Sigmoid colon (tissue), 7 donors: Measurements from ENCODE around the gene CASP2. TPM values are rescaled to one million over a fixed set of nuclear protein-coding genes. Genes with fewer than 3 reads are reported as not detected.
A peak's percentile ranks its signal among the peaks of the same experiment; 100 is the strongest.

Source experiments
- DNase-seq: peaks from one replicate; pipeline ENCODE4 v3.0.0-alpha.2; 2019
- H3K27ac ChIP-seq, 4 donors: fragments of 200-600 bp; sonication (generic); one replicate each; pipeline ENCODE4 v1.5.1; 2016 to 2019; ENCODE audit warnings: mild to moderate bottlenecking in 1 of 4
- H3K27me3 ChIP-seq, 3 donors: fragments of 200-600 bp; sonication (generic); one replicate each; pipeline ENCODE4 v1.5.1; 2019; ENCODE audit warnings: mild to moderate bottlenecking in 1 of 3
- H3K36me3 ChIP-seq, 4 donors: fragments of 200-600 bp; sonication (generic); one replicate each; pipeline ENCODE4 v1.5.1; 2016 to 2019
- H3K4me1 ChIP-seq, 4 donors: fragments of 200-600 bp; sonication (generic); one replicate each; pipeline ENCODE4 v1.5.1; 2017 to 2019
- H3K4me3 ChIP-seq, 4 donors: fragments of 200-600 bp; sonication (generic); one replicate each; pipeline ENCODE4 v1.5.1; 2017 to 2019; ENCODE audit warnings: mild to moderate bottlenecking in 2 of 4, moderate library complexity in 1 of 4
- H3K9me3 ChIP-seq, 4 donors: fragments of 200-600 bp in 3 of 4; sonication (generic) in 3 of 4; one replicate each; pipeline versions ENCODE4 v1.5.1 to v1.6.1; 2013 to 2019
- EP300 ChIP-seq, 4 donors: sonication (generic); formaldehyde crosslinking; IDR thresholded peaks; one replicate each; pipeline ENCODE4 v1.6.1; 2017; ENCODE audit warnings: antibody characterized with exemption in 4 of 4
- POLR2A ChIP-seq, 2 donors: fragments of 450-650 bp; IDR thresholded peaks; one replicate each; pipeline ENCODE4 v1.6.1; 2016; ENCODE audit warnings: antibody characterized with exemption in 2 of 2, mild to moderate bottlenecking in 2 of 2, moderate library complexity in 2 of 2
- POLR2AphosphoS5 ChIP-seq, 4 donors: sonication (generic); formaldehyde crosslinking; IDR thresholded peaks; one replicate each; pipeline ENCODE4 v1.6.1; 2017; ENCODE audit warnings: antibody characterized with exemption in 4 of 4
- WGBS, 2 donors: extraction: QIAGEN DNeasy Blood & Tissue Kit; methylation state at CpG; one replicate each; pipeline ENCODE4 v1.1.7; 2013; 5-methylcytosine and 5-hydroxymethylcytosine counted together
- intact Hi-C: fragments of 100-400 bp; cut with DNase I; formaldehyde crosslinking; loops from one replicate; pipeline ENCODE4 v1.15.1; 2023
- polyA plus RNA-seq, 3 donors: library from polyadenylated mRNA; stranded (reverse); fragments of 200-250 nt; gene quantifications; one replicate each; pipeline ENCODE4 v1.2.3, GENCODE V29; 2013
- total RNA-seq, 4 donors: library from RNA; depleted of rRNA; stranded (reverse); fragments of >200 nt; gene quantifications; one replicate each; pipeline ENCODE4 v1.1.0, GENCODE V29; 2016
- TF ChIP-seq, protein P1 (sequence below), 4 experiments: fragments of 450-650 bp in 3 of 4; fragments of 200-600 bp in 1 of 4; IDR thresholded peaks; one replicate each; pipeline ENCODE4 v1.5.1; 2016 to 2019; ENCODE audit warnings: antibody characterized with exemption in 4 of 4, mild to moderate bottlenecking in 3 of 4, moderate library complexity in 2 of 4
- donor health status: healthy with polysubstance abuse.
- donor health status: Bipolar disorder and iron deficiency.
- donor health status: healthy.

Gene CASP2
- total and polyA plus RNA-seq, 7 donors, result 6.0 to 16.2 (median 7.2) TPM

DNA sequence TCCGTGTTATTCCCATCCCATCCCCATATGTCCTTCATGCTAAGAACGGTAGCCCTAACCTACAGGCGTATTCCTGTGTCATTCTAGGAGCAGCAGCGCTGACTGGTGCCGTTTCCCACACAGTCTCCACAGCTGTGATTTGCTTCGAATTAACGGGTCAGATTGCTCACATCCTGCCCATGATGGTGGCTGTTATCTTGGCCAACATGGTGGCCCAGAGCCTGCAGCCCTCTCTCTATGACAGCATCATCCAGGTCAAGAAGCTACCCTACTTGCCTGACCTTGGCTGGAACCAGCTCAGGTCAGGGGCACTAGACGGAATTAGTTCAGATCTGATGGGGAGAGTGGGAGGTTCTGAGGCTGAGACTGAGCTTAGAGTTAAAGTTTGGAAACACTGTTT lies 53.7 kb downstream of the CASP2 start:
- peaks cover 0 to 16% (median 0%) of the 10 kb centered on the region in 3 donors for H3K27me3 ChIP-seq
- no peaks in the 10 kb centered on the region for H3K36me3 ChIP-seq
- no peak for TF ChIP-seq POLR2A (IDR thresholded peaks at IDR 0.05)
- DNase-seq, result no peak
- H3K27ac ChIP-seq, result no peak overlapping the region
- intact Hi-C loops, result no loop called here
- no peak overlapping the region for H3K4me3 ChIP-seq
- WGBS, 2 donors, result 93 to 94% methylated on average over 8 of the region's 8 CpGs
- peaks cover 0 to 5% (median 5%) of the 10 kb centered on the region in 4 donors for H3K4me1 ChIP-seq
- no peaks in the 10 kb centered on the region for H3K9me3 ChIP-seq

DNA sequence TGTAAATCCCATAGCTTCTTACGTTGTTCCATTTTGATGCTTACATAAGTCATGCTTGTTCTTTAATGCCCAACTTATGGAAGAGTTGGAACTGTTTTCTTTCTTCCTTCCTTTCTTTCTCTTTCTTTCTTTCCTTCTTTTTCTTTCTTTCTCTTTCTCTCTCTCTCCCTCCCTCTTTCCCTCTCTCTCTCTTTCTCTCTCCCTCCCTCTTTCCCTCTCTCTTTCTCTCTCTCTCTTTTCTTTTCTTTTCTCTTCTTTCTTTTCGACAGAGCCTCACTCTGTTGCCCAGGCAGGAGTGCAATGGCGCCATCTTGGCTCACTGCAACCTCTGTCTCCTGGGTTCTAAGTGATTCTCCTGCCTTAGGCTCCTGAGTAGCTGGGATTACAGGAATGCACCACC lies 55.4 kb downstream of the CASP2 start:
- Histone ChIP-seq H3K36me3 (no peaks in the 10 kb centered on the region), H3K27me3 (peaks cover 0 to 16% (median 0%) of the 10 kb centered on the region in 3 donors), H3K4me3 (no peak overlapping the region), H3K9me3 (no peaks in the 10 kb centered on the region), H3K4me1 (peaks cover 0 to 5% (median 5%) of the 10 kb centered on the region in 4 donors), H3K27ac (no peak overlapping the region)
- TF ChIP-seq, protein P1, sequence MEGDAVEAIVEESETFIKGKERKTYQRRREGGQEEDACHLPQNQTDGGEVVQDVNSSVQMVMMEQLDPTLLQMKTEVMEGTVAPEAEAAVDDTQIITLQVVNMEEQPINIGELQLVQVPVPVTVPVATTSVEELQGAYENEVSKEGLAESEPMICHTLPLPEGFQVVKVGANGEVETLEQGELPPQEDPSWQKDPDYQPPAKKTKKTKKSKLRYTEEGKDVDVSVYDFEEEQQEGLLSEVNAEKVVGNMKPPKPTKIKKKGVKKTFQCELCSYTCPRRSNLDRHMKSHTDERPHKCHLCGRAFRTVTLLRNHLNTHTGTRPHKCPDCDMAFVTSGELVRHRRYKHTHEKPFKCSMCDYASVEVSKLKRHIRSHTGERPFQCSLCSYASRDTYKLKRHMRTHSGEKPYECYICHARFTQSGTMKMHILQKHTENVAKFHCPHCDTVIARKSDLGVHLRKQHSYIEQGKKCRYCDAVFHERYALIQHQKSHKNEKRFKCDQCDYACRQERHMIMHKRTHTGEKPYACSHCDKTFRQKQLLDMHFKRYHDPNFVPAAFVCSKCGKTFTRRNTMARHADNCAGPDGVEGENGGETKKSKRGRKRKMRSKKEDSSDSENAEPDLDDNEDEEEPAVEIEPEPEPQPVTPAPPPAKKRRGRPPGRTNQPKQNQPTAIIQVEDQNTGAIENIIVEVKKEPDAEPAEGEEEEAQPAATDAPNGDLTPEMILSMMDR (IDR thresholded peaks at IDR 0.05), result no peak
- TF ChIP-seq EP300 (IDR thresholded peaks at IDR 0.05) (no peak), POLR2A (IDR thresholded peaks at IDR 0.05) (no peak), POLR2AphosphoS5 (IDR thresholded peaks at IDR 0.05) (no peak)
- 78 to 95% methylated on average over 3 of the region's 3 CpGs for WGBS, 2 donors
- no peak for DNase-seq
- intact Hi-C loops, result no loop called here

- Histone ChIP-seq H3K4me3 (peak overlapping the region in 3 of 4 donors; percentile 7 to 16 (median 14)), H3K27me3 (peaks cover 0 to 12% (median 0%) of the 10 kb centered on the region in 3 donors), H3K27ac (no peak overlapping the region), H3K4me1 (peaks cover 0 to 5% (median 5%) of the 10 kb centered on the region in 4 donors), H3K36me3 (no peaks in the 10 kb centered on the region), H3K9me3 (no peaks in the 10 kb centered on the region)
- WGBS, 2 donors, result 2 to 8% methylated on average over 35 of the region's 35 CpGs
- intact Hi-C loops, result no loop called here
- TF ChIP-seq, protein P1 (IDR thresholded peaks at IDR 0.05), result peak in 2 of 4 experiments; percentile 30 to 37
- TF ChIP-seq POLR2AphosphoS5 (IDR thresholded peaks at IDR 0.05), result no peak
- no peak for DNase-seq
These were observed 57.3 kb downstream of the CASP2 start for GRCh38 chr7:143345428-143345900.

DNA sequence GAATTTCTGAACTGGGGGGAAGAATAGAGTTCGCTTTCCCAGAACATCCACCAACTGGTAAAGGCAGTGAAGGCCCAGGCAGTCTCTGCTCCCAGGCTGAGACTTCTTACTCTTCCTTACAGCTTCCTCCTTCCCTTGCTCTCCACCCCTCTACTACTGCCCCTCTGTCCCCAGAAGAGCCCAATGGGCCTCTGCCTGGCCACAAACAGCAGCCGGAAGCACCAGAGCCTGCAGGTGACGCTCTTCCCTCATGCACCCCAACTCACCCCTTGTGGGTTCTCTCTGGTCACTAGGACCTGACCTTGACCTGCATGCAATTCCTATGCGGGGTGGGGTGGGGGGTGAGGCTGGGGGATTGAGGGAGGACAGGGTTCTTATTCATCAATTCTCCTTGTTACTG lies 57.9 kb downstream of the CASP2 start:
- H3K27ac ChIP-seq, result no peak overlapping the region
- H3K9me3 ChIP-seq, result no peaks in the 10 kb centered on the region
- H3K4me3 ChIP-seq, result no peak overlapping the region
- 94 to 96% methylated on average over 4 of the region's 4 CpGs for WGBS, 2 donors
- peaks cover 0 to 12% (median 0%) of the 10 kb centered on the region in 3 donors for H3K27me3 ChIP-seq
- peaks cover 0 to 5% (median 5%) of the 10 kb centered on the region in 4 donors for H3K4me1 ChIP-seq
- no peaks in the 10 kb centered on the region for H3K36me3 ChIP-seq
- TF ChIP-seq, protein P1 (IDR thresholded peaks at IDR 0.05), result no peak
- TF ChIP-seq POLR2AphosphoS5 (IDR thresholded peaks at IDR 0.05), result no peak
- TF ChIP-seq EP300 (IDR thresholded peaks at IDR 0.05), result no peak
- TF ChIP-seq POLR2A (IDR thresholded peaks at IDR 0.05), result no peak
- DNase-seq, result no peak
- intact Hi-C loops, result no loop called here

DNA sequence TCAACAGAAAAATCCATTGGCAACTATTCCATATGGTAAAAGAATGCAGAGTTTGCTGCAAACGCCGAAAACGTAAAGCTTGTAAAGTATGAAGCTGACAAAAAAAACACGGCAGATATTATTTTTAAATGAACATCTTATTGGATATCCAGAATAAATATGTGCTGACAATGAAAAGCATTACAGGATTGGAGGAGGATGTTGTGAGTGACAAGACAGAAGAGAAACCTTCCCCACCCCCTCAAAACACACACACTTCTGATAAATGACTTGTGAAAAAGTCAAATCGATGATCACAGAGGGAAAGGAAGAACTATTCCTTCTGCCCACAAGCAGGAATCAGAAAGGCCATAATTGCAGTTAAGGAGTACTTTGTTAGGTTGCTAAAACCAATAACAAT lies 59.8 kb downstream of the CASP2 start:
- 61 to 74% methylated on average over 5 of the region's 5 CpGs for WGBS, 2 donors
- H3K4me3 ChIP-seq, result no peak overlapping the region
- H3K36me3 ChIP-seq, result no peaks in the 10 kb centered on the region

GRCh38 chr7:143351060-143351459 lies 62.9 kb downstream of the CASP2 start:
- Histone ChIP-seq H3K4me3 (no peak overlapping the region), H3K9me3 (no peaks in the 10 kb centered on the region), H3K27ac (no peak overlapping the region), H3K27me3 (no peaks in the 10 kb centered on the region), H3K4me1 (no peaks in the 10 kb centered on the region), H3K36me3 (no peaks in the 10 kb centered on the region)
- no peak for DNase-seq
- intact Hi-C loops, result no loop called here
- WGBS, 2 donors, result 75 to 89% methylated on average over 5 of the region's 5 CpGs
- TF ChIP-seq POLR2AphosphoS5 (IDR thresholded peaks at IDR 0.05), result no peak
- TF ChIP-seq, protein P1 (IDR thresholded peaks at IDR 0.05), result no peak
- no peak for TF ChIP-seq POLR2A (IDR thresholded peaks at IDR 0.05)
- TF ChIP-seq EP300 (IDR thresholded peaks at IDR 0.05), result no peak

More for the DNA sequence above, 59.8 kb downstream of the CASP2 start:
- Histone ChIP-seq H3K27ac (no peak overlapping the region), H3K4me1 (peaks cover 0 to 5% (median 5%) of the 10 kb centered on the region in 4 donors), H3K27me3 (peaks cover 0 to 12% (median 0%) of the 10 kb centered on the region in 3 donors), H3K9me3 (no peaks in the 10 kb centered on the region)
- no peak for TF ChIP-seq POLR2AphosphoS5 (IDR thresholded peaks at IDR 0.05)
- no peak for TF ChIP-seq POLR2A (IDR thresholded peaks at IDR 0.05)
- no peak for TF ChIP-seq EP300 (IDR thresholded peaks at IDR 0.05)
- intact Hi-C loops, result no loop called here
- no peak for DNase-seq
